GM19468 (cell line): Measurements from ENCODE around the gene ZFR.

ENCODE experiments used
- ATAC-seq: cut with Tn5 transposase; IDR thresholded peaks from one replicate; pipeline ENCODE4 v1.9.1; 2021; ENCODE audit warnings: mild to moderate bottlenecking, moderate library complexity, moderate number of reproducible peaks; ENCODE audit not compliant: unreplicated experiment; ENCODE audit errors: extremely low read depth

ZFR gene

DNA sequence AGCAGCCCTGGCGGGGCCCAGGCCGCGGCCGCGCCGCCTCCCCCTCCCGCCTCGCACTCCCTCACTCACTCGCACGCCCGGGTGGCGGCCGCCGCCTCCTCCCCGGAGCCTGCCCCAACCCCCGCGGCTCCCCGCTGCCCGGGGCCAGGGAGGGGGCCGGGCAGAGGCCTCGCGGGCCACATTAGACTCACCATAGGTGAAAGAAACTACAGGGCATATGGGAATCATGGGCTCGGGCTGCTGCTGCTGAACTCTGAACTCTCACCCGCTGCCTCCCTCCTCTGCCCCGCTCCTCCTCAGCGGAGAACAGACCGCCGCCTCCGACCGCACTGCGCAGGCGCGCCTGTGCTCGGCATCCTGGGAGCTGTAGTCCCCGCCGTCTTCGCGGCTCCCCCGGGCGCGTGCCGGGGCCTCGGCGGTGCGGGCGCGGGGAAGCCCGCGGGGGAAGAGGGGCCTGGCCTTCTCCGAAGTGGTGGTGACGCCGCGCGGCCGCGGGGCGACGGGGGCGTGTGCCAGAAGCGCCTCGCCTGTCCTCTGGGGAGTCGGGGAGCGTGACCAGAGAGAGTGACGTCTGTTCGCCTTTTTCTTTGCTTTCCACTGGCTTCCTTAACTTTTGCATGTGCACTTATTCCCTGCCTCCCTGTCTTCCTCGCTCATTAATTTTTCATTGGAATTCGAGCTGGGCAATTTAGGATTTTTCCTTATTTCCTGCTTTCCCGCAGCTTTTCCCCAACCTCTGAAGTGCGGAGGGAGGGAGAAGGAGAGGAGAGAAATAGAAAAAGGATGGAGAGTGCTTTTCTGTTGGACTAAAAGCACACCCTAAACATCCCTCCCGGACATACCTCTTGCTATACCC, at the start of gene ZFR:
TSS of gene ZFR (minus strand) at position 310 of the 856 bp plus-strand sequence. CDS start at position 228, 82 bp downstream.
- peak; percentile 66 for ATAC-seq

DNA sequence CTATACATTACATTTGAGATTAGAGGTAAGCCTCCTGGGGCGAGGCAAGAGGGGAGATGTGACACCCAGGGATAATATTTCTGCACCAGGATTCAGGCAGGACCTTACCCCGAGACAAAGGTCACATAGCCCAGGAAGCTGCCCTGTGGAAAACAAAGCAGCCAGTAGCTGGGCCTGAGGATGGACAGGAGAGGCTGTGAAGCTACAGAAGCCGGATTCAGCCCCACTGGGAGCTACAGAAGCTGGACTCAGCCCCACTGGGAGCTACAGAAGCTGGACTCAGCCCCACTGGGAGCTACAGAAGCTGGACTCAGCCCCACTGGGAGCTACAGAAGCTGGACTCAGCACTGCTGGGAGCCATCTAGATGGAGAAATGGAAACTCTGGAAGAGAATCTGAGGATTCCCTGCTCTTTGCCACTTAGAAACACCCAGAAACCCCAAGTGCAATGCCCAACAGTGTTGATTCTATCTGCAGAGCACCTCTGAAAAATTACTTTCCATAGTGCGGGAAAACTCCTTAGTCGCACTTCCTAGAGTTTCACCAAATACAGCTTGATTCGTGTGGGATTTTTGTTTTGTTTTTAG, 46.5 kb upstream of the ZFR start:
- ATAC-seq, result no peak

DNA sequence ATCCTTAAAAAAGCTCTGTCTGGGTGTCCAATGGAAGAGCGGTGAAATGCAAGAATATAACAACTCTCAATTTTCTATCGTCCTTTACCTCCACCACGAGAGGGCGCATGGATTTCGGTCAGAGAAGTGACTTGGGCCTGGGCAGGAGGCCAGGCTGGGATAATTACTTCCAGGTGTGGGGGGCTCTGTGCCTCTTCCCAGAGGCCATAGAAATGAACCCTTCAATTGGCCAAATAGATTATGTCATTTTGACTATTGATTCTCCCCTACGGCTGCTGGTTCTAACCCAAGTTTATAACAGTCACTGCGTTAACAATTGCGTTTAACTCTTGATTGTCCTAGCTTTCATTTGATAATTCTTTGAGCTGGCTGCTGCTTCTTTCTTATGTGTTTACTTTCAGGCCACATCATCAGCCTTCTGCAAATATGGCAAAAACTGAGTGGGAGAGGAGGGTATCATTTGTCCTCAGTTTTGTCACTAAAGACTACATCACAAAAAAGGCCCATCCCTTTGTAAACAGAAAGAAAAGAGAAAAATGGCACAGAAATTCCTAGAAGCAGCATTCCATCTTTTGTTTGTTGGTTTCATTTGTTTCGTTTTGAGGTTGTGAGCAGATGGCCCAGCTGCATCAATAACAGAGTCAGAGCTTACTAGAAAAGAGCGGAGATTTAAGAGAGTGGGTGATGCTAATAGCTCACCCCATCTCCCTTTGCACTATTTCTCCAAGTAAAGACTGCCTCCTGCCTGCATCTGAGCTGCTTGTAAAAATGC, 45.4 kb upstream of the ZFR start:
- ATAC-seq, result no peak

DNA sequence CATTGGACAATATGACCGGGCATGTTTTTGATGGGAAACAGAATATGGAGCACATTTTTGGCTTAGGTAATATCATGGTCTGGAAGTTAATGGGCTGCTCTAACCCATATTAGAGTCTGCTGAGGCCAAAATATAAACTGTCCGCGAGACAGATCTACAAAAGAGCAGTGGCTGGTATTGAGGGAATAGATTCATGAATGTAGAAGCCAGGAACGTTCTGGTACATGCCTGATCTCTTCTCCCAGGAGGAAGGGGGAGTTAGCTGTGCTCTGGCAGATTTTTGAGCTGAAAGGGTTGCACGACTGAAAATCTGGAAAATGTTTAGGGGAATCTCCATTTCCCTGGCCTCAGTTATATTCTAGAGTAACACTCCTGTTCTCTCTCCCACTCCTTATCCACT, 42.9 kb upstream of the ZFR start:
- no peak for ATAC-seq

DNA sequence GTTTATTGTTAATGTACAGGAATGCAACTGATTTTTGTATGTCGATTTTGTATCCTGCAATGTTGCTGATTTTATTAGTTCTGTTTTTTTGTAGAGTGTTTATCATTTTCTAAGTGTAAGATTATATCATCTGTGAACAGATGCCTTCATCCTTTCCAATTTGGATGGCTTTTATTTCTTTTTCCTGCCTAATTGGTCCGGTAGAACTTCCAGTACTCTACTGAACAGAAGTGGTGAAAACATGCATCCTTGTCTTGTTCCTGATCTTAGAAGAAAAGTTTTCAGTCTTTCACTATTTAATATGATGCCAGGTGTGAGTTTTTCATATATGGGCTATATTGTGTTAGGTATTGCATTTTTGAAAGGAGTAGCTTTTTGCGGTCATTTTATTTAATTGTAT, 42.5 kb upstream of the ZFR start:
- no peak for ATAC-seq

DNA sequence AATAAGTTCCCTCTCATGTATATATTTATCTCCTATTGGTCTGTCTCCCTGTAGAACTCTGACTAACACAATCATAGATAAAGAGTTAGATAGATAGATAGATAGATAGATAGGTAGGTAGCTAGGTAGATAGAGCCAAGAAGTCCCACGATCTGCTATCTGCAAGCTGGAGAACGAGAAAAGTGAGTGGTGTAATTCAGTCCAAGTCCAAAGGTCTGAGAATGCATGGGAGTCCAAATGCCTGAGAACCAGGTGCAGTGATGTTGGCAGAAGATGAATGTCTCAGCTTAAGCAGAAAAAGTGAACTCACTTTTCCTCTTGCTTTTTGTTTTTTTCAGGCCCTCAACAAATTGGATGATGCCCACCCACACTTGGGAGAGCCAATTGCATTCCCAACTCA, 37.7 kb upstream of the ZFR start:
- no peak for ATAC-seq

DNA sequence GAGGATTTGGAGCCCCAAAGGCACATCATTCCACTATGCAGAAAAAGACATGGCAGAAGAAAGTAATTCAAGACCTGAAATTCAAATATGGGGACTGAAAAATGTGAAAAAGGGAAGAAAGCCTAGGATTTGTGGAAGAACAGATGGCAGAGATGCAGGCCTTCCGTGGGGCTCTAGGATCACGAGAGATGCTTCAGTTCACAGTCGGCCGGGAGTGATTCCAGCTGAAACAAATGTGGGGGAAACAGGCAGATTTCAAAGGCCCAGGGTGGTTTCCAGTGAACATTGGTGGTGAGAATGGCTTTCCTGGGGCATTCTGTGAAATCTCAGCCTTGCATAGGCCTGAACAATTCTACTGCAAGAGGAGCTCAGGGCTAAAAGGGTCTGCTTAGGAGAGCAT, 34.6 kb upstream of the ZFR start:
- ATAC-seq, result no peak

DNA sequence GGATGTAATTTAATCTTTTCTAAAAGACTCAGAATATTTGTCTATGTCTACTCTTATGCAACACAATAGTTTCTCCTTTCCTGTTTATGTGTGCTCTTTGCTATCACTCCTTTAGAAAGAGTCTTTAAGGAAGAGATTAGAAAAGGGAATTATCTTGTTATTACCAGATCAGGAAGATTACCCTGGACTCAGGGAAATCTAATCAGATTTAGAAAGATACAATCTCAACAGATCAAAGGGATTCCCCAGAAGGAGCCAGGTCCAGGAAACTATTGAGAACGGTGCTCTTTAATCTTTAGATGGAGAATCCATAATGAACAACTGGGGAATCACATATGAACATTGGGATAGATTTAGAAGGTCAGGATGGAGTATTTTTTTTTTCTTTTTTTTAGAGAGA, 32.4 kb upstream of the ZFR start:
- no peak for ATAC-seq

DNA sequence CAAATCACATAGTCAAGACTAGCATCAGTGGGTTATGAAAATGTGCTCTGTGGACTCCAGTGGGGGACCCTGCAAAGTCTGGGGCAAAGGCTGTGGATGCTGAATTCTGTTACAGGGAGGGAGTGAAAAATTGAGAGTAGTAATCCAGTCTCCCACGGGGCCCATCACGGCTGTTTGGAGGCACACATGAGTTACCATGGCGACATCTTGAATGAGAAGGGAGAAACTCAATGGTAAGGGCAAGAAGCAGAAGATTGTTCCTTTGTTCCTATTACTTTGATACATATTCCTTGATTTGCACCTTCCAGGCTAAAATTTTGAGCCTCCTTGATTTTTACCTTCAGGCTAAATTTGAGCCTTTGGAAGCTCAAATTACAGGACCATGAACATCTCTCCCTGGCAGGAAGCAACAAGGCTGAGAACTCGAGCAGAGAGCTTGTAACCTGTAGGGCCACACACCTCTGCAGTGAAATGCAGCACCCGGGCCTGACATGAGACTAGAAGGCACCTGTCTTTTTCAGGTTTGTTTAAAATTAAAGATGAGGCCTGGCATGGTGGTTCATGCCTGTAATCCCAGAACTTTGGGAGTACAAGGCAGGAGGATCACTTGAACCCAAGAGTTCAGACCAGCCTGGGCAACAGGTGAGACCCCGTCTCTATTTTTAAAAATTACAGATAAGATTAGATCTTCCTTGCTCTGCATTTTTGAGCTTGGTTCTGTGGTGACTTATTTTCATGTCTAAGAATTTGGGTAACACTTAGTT, 31.0 kb upstream of the ZFR start:
- no peak for ATAC-seq

DNA sequence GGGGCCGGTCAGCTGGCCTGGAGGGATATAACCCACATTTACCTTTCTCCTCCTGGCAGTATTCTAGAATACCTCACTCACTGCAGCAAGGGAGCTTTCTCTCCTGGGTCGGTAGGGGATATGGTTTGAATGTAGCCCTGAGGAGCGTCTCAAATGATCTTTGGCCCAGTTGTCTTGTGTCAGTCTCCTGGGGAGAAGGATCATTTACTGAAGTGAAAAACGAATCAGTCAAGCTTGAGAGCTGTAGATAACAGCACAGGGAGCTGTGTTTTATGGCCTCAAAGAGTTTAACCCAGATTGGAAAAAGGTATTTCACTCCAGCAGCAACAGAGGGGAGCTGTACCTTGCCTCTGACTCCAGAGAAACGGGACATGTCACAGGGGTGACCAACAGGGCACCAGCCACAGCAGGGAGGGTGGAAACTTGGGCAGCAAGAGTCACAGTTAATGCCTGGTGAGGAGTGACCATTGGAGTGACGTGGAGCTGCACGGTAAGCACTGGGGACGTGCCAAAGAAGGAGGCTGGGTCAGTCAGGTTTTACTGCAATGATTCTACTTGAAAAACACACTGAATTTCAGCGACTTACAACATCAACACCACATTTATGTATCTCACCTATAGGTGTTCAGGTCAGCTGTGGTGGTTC, 29.8 kb upstream of the ZFR start:
- ATAC-seq, result no peak

DNA sequence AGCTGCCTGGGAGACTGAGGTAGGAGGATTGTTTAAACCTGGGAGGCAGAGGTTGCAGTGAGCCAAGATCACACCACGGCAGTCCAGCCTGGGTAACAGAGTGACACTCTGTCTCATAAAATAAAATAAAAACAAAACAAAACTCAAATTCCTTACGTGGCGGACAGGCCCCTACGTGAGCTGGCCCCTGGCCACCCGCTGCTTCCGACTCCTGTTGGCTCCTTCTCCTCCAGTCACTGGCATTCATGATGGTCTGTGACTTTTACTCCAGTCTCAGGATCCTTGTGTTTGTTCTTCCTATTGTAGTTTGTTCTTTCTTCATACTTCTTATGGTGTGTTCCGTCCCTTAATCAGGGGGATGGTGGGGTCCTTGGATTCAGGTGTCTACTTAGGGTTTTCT, 28.5 kb upstream of the ZFR start:
- ATAC-seq, result no peak

DNA sequence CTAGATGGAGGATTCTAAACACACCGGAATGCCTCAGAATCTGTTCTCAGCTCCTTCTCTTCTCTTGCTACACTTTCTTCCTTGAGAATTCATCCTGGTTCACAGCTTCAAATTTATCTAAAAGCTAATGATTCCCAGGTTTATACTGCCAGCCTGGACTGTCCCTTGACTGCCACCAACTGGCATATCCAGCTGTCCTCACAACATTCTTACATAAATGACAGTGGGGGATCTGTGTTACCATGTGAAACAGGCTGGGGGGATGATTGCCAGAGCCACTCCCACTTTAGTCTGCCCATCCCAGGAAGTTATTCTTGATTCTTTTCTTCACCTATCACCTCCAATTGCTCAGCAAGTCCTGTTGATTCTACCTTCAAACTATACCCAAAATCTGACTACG, 27.2 kb upstream of the ZFR start:
- ATAC-seq, result no peak

DNA sequence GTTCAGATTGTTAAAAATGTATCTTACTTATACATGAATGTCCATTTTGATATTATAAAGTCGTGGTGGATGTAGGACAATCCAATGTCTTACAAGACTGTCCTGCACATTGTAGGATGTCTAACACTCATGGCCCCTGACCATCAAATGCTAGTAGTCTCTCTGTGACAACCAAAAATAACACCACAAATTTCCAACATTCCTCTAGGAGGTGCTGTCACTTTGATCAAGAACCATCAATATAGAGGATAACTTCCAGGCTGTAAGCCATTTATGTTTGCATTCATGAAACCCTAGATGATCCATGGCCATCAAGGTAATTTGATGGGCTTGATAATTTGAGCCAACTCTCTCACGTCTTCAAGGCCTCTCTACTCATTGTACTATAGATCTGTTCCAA, 20.5 kb upstream of the ZFR start:
- no peak for ATAC-seq

DNA sequence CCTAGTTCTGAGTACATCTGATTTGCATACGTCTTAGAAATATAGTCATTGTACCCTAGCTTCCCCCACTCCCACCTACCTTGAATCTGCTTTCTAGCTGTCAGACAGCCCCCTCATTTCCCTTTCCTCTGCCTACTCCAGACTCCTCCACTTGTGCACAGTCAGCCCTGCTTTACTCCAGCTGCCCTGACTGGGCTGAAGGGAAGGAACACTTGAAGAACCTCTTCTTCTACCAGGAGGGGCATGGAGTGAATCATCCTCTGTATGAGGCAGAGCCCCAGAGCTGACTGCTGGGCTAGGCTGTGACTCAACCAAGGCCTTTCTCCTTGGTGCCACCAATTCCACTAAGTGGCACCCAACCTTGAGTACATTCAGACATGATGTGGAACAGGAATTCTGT, 18.1 kb upstream of the ZFR start:
- no peak for ATAC-seq

DNA sequence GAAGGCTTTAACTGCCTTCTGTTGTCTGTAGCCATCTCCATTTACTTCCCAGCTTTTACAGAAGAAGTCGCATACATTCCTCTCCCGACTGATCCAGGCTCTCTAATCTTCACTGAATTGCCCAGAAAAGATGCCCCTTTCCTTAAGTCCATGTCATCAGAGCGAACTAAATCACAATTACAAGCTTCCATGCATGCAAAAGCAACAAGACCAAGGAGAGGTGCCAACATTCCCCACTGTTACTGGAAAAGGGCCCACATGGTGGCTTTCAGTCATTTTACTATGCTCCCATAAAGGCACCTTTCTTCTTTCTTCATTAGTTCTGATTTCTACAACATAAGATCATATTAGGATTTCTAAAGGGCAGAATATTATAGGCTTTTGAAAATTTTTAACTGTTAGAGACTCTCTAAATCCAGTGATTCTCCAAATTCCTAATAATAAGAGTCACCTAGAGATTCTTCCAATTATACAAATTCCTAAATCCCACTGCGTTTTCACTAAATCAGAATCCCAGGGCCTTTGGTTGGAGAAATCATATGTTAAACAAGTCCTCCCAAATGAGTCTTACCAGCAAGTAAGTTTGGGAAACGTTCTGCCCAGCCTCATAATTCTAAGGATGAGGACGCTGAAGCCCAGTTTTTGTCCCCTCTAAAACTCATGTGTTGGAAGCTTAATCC, 17.0 kb upstream of the ZFR start:
- no peak for ATAC-seq

DNA sequence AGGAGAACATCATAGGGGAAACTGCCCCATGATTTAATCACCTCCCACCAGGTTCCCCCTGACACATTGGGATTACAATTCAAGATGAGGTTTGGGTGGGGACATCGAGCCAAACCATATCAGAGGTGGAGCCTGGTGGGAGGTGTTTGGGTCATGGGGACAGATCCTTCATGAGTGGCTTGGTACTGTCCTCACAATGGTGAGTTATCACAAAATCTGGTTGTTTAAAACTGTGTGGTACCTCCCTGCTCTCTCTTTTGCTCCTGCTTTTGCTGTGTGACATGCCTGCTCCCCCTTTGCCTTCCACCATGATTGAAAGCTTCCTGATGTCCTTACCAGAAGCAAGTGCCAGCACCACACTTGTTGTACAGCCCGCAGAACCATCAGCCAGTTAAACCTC, 16.2 kb upstream of the ZFR start:
- no peak for ATAC-seq

DNA sequence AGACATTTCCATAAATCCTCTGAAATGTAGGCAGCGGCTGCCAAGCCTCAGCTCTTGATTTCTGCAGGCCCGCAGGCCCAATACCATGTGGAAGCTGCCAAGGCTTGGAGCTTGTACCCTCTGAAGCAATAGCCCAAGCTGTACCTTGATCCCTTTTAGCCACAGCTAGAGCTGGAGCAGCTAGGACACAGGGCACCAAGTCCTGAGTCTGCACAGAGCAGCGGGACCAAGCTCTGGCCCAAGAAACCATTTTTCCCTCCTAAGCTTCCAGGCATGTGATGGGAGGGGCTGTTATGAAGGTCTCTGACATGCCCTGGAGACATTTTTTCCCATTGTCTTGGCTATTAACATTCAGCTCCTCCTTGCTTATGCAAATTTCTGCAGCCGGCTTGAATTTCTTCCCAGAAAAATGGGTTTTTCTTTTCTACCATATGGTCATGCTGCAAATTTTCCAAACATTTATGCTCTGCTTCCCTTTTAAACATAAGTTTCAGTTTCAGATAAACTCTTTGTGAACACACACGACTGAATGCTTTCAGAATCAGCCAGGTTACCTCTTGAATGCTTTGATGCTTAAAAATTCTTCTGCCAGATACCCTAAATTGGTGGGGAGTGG, 14.4 kb upstream of the ZFR start:
- no peak for ATAC-seq

DNA sequence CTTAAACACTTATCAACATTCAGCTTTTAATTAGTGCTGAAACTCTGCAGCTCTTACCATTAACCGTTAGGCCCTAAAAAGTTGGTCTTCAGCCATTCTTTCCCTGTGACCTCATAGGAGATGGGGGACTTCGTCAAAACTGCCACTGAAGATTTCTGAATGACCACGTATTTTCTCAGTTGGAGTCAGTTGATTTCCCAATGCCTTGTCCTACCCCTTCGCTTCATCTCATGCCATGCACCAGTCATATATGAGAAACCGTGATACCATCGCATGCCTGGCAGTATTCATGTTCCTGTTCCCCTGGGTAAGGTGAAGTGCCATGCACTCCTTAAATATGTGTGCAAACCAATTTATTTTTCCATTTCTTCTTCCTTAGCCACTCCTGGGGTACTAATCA, 10.8 kb upstream of the ZFR start:
- ATAC-seq, result no peak

DNA sequence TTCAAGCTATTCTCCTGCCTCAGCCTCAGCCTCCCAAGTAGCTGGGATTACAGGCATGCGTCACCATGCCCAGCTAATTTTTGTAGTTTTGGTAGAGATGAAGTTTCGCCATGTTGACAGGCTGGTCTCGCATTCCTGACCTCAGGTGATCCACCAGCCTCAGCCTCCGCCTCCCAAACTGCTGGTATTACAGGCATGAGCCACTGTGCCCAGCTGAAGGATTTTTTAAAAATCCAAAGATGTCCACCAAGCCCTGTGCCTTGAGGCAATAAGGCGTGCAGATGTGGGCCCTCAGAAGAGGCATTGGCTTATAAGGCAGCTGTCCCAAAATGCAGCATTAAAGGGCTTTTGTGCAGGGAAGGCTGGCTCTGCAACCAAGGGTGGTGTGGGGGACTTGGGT, 10.3 kb upstream of the ZFR start:
- no peak for ATAC-seq
